RWPE2 (cell line): ENCODE data around the gene HDAC3.
A peak's percentile ranks its signal among the peaks of the same experiment; 100 is the strongest.

ENCODE experiments used
- ATAC-seq: fragments of 200-7000 bp; cut with Tn5 transposase; 3 replicates; pipeline ENCODE4 v1.9.1; 2021; ENCODE audit warnings: low read depth
- DNase-seq: peaks from one replicate; pipeline ENCODE4 v3.0.0-alpha.2; 2020; ENCODE audit warnings: low spot score
- H3K27ac ChIP-seq: fragments of 450-650 bp; 2 replicates; pipeline ENCODE4 v1.5.1; 2017; ENCODE audit warnings: mild to moderate bottlenecking; ENCODE audit not compliant: poor library complexity, severe bottlenecking
- H3K27me3 ChIP-seq: fragments of 250-450 bp; sonication (Bioruptor Pico); 2 replicates; pipeline ENCODE4 v1.5.1; 2021; ENCODE audit warnings: mild to moderate bottlenecking, moderate library complexity; ENCODE audit not compliant: insufficient read depth, poor library complexity, severe bottlenecking
- H3K36me3 ChIP-seq: fragments of 250-450 bp; sonication (Bioruptor Pico); 2 replicates; pipeline ENCODE4 v1.5.1; 2020; ENCODE audit warnings: low read depth, mild to moderate bottlenecking, moderate library complexity
- H3K4me1 ChIP-seq: fragments of 250-450 bp; sonication (Bioruptor Pico); 2 replicates; pipeline ENCODE4 v1.5.1; 2021; ENCODE audit warnings: mild to moderate bottlenecking, moderate library complexity; ENCODE audit not compliant: insufficient read depth, poor library complexity, severe bottlenecking
- H3K4me3 ChIP-seq: fragments of 250-450 bp; sonication (Bioruptor Pico); 2 replicates; pipeline ENCODE4 v1.5.1; 2021; ENCODE audit warnings: mild to moderate bottlenecking, moderate library complexity; ENCODE audit not compliant: severe bottlenecking
- H3K9me3 ChIP-seq: fragments of 250-450 bp; sonication (Bioruptor Pico); 2 replicates; pipeline ENCODE4 v1.5.1; 2021; ENCODE audit warnings: mild to moderate bottlenecking, moderate library complexity; ENCODE audit not compliant: severe bottlenecking
- CTCF ChIP-seq: fragments of 450-650 bp; IDR thresholded peaks from one replicate; pipeline ENCODE4 v1.5.1; 2017; ENCODE audit warnings: mild to moderate bottlenecking, moderate library complexity; ENCODE audit not compliant: poor library complexity, severe bottlenecking

HDAC3 gene

GRCh38 chr5:141637123-141637766 is 596 bp upstream of the HDAC3 start:
- Histone ChIP-seq H3K27me3 (no peaks in the 10 kb centered on the region), H3K9me3 (no peaks in the 10 kb centered on the region), H3K4me3 (peak overlapping the region; percentile 71), H3K27ac (peak overlapping the region; percentile 38), H3K36me3 (peaks cover 25% of the 10 kb centered on the region), H3K4me1 (peaks cover 5% of the 10 kb centered on the region)
- ATAC-seq (peak; percentile 48), DNase-seq (no peak)
- no peak for TF ChIP-seq CTCF

GRCh38 chr5:141636106-141636412 is 590 bp downstream of the HDAC3 start:
- H3K4me1 ChIP-seq, result peaks cover 5% of the 10 kb centered on the region
- H3K36me3 ChIP-seq, result peaks cover 34% of the 10 kb centered on the region
- H3K27me3 ChIP-seq, result no peaks in the 10 kb centered on the region
- no peak for TF ChIP-seq CTCF
- H3K27ac ChIP-seq, result peak overlapping the region; percentile 38
- H3K4me3 ChIP-seq, result peak overlapping the region; percentile 71
- DNase-seq (no peak), ATAC-seq (no peak)
- no peaks in the 10 kb centered on the region for H3K9me3 ChIP-seq

- ATAC-seq (no peak), DNase-seq (no peak)
- peak overlapping the region; percentile 71 for H3K4me3 ChIP-seq
- peaks cover 5% of the 10 kb centered on the region for H3K4me1 ChIP-seq
- H3K27me3 ChIP-seq, result no peaks in the 10 kb centered on the region
- no peak for TF ChIP-seq CTCF
- H3K36me3 ChIP-seq, result peaks cover 38% of the 10 kb centered on the region
- no peak overlapping the region for H3K27ac ChIP-seq
- no peaks in the 10 kb centered on the region for H3K9me3 ChIP-seq
Observed at GRCh38 chr5:141635646-141636045, 1.0 kb downstream of the HDAC3 start.

- Histone ChIP-seq H3K9me3 (no peaks in the 10 kb centered on the region), H3K36me3 (peaks cover 46% of the 10 kb centered on the region), H3K4me1 (peaks cover 5% of the 10 kb centered on the region), H3K27ac (no peak overlapping the region), H3K4me3 (no peak overlapping the region), H3K27me3 (no peaks in the 10 kb centered on the region)
- no peak for TF ChIP-seq CTCF
- ATAC-seq (no peak), DNase-seq (no peak)
Observed at GRCh38 chr5:141634720-141635119, 1.9 kb downstream of the HDAC3 start.

GRCh38 chr5:141633871-141634561 is 2.6 kb downstream of the HDAC3 start:
- DNase-seq (no peak), ATAC-seq (no peak)
- no peak for TF ChIP-seq CTCF
- Histone ChIP-seq H3K9me3 (no peaks in the 10 kb centered on the region), H3K27ac (no peak overlapping the region), H3K4me1 (peaks cover 5% of the 10 kb centered on the region), H3K4me3 (no peak overlapping the region), H3K27me3 (no peaks in the 10 kb centered on the region), H3K36me3 (peaks cover 53% of the 10 kb centered on the region)
